ENCODE results near the gene IFT88. TPM values are rescaled to one million over a fixed set of nuclear protein-coding genes. Genes with fewer than 3 reads are reported as not detected.

IFT88 gene
- total RNA-seq, 2 donors from 2014 or later = 7.0 to 9.3 TPM

- Mint-ChIP-seq H3K4me3 (no peak overlapping the region), H3K27ac (no peak overlapping the region), H3K4me1 (peaks cover 7% of the 10 kb centered on the region), H3K36me3 (ENCODE audit: low read depth) (no peaks in the 10 kb centered on the region), H3K27me3 (peaks cover 29% of the 10 kb centered on the region)
- DNase-seq = no peak
- no peak for ATAC-seq
- no peaks in the 10 kb centered on the region for H3K9me3 ChIP-seq (ENCODE audit: control insufficient read depth, low read length, poor library complexity, severe bottlenecking)
Observed at GRCh38 chr13:20709782-20710181, 142.8 kb downstream of the IFT88 start.

GRCh38 chr13:20711301-20712044, 144.5 kb downstream of the IFT88 start:
- H3K27ac Mint-ChIP-seq = no peak overlapping the region

GRCh38 chr13:20713014-20713376, 146.0 kb downstream of the IFT88 start:
- DNase-seq (no peak), ATAC-seq (no peak)
- Mint-ChIP-seq H3K36me3 (ENCODE audit: low read depth) (no peaks in the 10 kb centered on the region), H3K4me3 (peak overlapping the region; percentile 43), H3K4me1 (peaks cover 4% of the 10 kb centered on the region), H3K27me3 (peaks cover 39% of the 10 kb centered on the region), H3K27ac (no peak overlapping the region)
- H3K9me3 ChIP-seq (ENCODE audit: control insufficient read depth, low read length, poor library complexity, severe bottlenecking) = no peaks in the 10 kb centered on the region

More at GRCh38 chr13:20711301-20712044, 144.5 kb downstream of the IFT88 start:
- H3K9me3 ChIP-seq (ENCODE audit: control insufficient read depth, low read length, poor library complexity, severe bottlenecking) = no peaks in the 10 kb centered on the region
- peaks cover 4% of the 10 kb centered on the region for H3K4me1 Mint-ChIP-seq
- H3K27me3 Mint-ChIP-seq = peaks cover 38% of the 10 kb centered on the region
- DNase-seq (no peak), ATAC-seq (no peak)
- H3K36me3 Mint-ChIP-seq (ENCODE audit: low read depth) = no peaks in the 10 kb centered on the region
- H3K4me3 Mint-ChIP-seq = no peak overlapping the region

- Mint-ChIP-seq H3K36me3 (ENCODE audit: low read depth) (no peaks in the 10 kb centered on the region), H3K4me3 (no peak overlapping the region), H3K4me1 (peaks cover 4% of the 10 kb centered on the region), H3K27ac (no peak overlapping the region), H3K27me3 (peaks cover 39% of the 10 kb centered on the region)
- ATAC-seq (no peak), DNase-seq (no peak)
- H3K9me3 ChIP-seq (ENCODE audit: control insufficient read depth, low read length, poor library complexity, severe bottlenecking) = no peaks in the 10 kb centered on the region
Observed at GRCh38 chr13:20713751-20714150, 146.8 kb downstream of the IFT88 start.

- H3K27me3 Mint-ChIP-seq = peaks cover 39% of the 10 kb centered on the region
- peaks cover 4% of the 10 kb centered on the region for H3K4me1 Mint-ChIP-seq
- ATAC-seq = no peak
- H3K36me3 Mint-ChIP-seq (ENCODE audit: low read depth) = no peaks in the 10 kb centered on the region
- DNase-seq = no peak
- no peak overlapping the region for H3K27ac Mint-ChIP-seq
- no peak overlapping the region for H3K4me3 Mint-ChIP-seq
- H3K9me3 ChIP-seq (ENCODE audit: control insufficient read depth, low read length, poor library complexity, severe bottlenecking) = no peaks in the 10 kb centered on the region
Observed at GRCh38 chr13:20714161-20714560, 147.2 kb downstream of the IFT88 start.

- H3K27ac Mint-ChIP-seq = no peak overlapping the region
- DNase-seq = no peak
- no peak overlapping the region for H3K4me3 Mint-ChIP-seq
- no peaks in the 10 kb centered on the region for H3K9me3 ChIP-seq (ENCODE audit: control insufficient read depth, low read length, poor library complexity, severe bottlenecking)
- H3K27me3 Mint-ChIP-seq = peaks cover 39% of the 10 kb centered on the region
- H3K4me1 Mint-ChIP-seq = peaks cover 4% of the 10 kb centered on the region
- H3K36me3 Mint-ChIP-seq (ENCODE audit: low read depth) = no peaks in the 10 kb centered on the region
- no peak for ATAC-seq
Observed at GRCh38 chr13:20714563-20715329, 147.8 kb downstream of the IFT88 start.

- peaks cover 39% of the 10 kb centered on the region for H3K27me3 Mint-ChIP-seq
- no peak for ATAC-seq
- no peaks in the 10 kb centered on the region for H3K9me3 ChIP-seq (ENCODE audit: control insufficient read depth, low read length, poor library complexity, severe bottlenecking)
- H3K36me3 Mint-ChIP-seq (ENCODE audit: low read depth) = no peaks in the 10 kb centered on the region
- H3K4me1 Mint-ChIP-seq = peaks cover 4% of the 10 kb centered on the region
- no peak overlapping the region for H3K4me3 Mint-ChIP-seq
- H3K27ac Mint-ChIP-seq = no peak overlapping the region
- DNase-seq = no peak
Observed at GRCh38 chr13:20715330-20715712, 148.4 kb downstream of the IFT88 start.

- Mint-ChIP-seq H3K36me3 (ENCODE audit: low read depth) (no peaks in the 10 kb centered on the region), H3K27me3 (peaks cover 31% of the 10 kb centered on the region), H3K27ac (no peak overlapping the region), H3K4me3 (no peak overlapping the region), H3K4me1 (peaks cover 6% of the 10 kb centered on the region)
- ATAC-seq (no peak), DNase-seq (no peak)
- no peaks in the 10 kb centered on the region for H3K9me3 ChIP-seq (ENCODE audit: control insufficient read depth, low read length, poor library complexity, severe bottlenecking)
Observed at GRCh38 chr13:20716951-20717350, 150.0 kb downstream of the IFT88 start.

- no peaks in the 10 kb centered on the region for H3K36me3 Mint-ChIP-seq (ENCODE audit: low read depth)
- H3K4me3 Mint-ChIP-seq = no peak overlapping the region
- H3K9me3 ChIP-seq (ENCODE audit: control insufficient read depth, low read length, poor library complexity, severe bottlenecking) = no peaks in the 10 kb centered on the region
- peaks cover 4% of the 10 kb centered on the region for H3K4me1 Mint-ChIP-seq
- peaks cover 32% of the 10 kb centered on the region for H3K27me3 Mint-ChIP-seq
- no peak overlapping the region for H3K27ac Mint-ChIP-seq
- ATAC-seq = no peak
- no peak for DNase-seq
Observed at GRCh38 chr13:20717581-20718542, 150.9 kb downstream of the IFT88 start.

- no peaks in the 10 kb centered on the region for H3K9me3 ChIP-seq (ENCODE audit: control insufficient read depth, low read length, poor library complexity, severe bottlenecking)
- no peak overlapping the region for H3K27ac Mint-ChIP-seq
- DNase-seq (no peak), ATAC-seq (no peak)
- peaks cover 26% of the 10 kb centered on the region for H3K27me3 Mint-ChIP-seq
- H3K4me1 Mint-ChIP-seq = peaks cover 2% of the 10 kb centered on the region
- H3K4me3 Mint-ChIP-seq = no peak overlapping the region
- H3K36me3 Mint-ChIP-seq (ENCODE audit: low read depth) = no peaks in the 10 kb centered on the region
Observed at GRCh38 chr13:20718958-20719566, 152.1 kb downstream of the IFT88 start.

GRCh38 chr13:20719783-20720182, 152.8 kb downstream of the IFT88 start:
- ATAC-seq = no peak
- no peaks in the 10 kb centered on the region for H3K9me3 ChIP-seq (ENCODE audit: control insufficient read depth, low read length, poor library complexity, severe bottlenecking)
- no peaks in the 10 kb centered on the region for H3K36me3 Mint-ChIP-seq (ENCODE audit: low read depth)
- H3K4me3 Mint-ChIP-seq = no peak overlapping the region
- H3K27ac Mint-ChIP-seq = no peak overlapping the region
- H3K4me1 Mint-ChIP-seq = peaks cover 2% of the 10 kb centered on the region
- peaks cover 19% of the 10 kb centered on the region for H3K27me3 Mint-ChIP-seq
- no peak for DNase-seq

GRCh38 chr13:20720499-20720898, 153.5 kb downstream of the IFT88 start:
- peaks cover 16% of the 10 kb centered on the region for H3K27me3 Mint-ChIP-seq
- DNase-seq = no peak
- ATAC-seq = no peak

GRCh38 chr13:20721058-20721453, 154.1 kb downstream of the IFT88 start:
- H3K9me3 ChIP-seq (ENCODE audit: control insufficient read depth, low read length, poor library complexity, severe bottlenecking) = no peaks in the 10 kb centered on the region
- ATAC-seq (no peak), DNase-seq (no peak)
- H3K4me1 Mint-ChIP-seq = peaks cover 2% of the 10 kb centered on the region
- no peak overlapping the region for H3K27ac Mint-ChIP-seq
- no peaks in the 10 kb centered on the region for H3K36me3 Mint-ChIP-seq (ENCODE audit: low read depth)
- H3K4me3 Mint-ChIP-seq = no peak overlapping the region
- peaks cover 13% of the 10 kb centered on the region for H3K27me3 Mint-ChIP-seq

More at GRCh38 chr13:20720499-20720898, 153.5 kb downstream of the IFT88 start:
- H3K4me3 Mint-ChIP-seq = no peak overlapping the region
- H3K27ac Mint-ChIP-seq = no peak overlapping the region
- H3K9me3 ChIP-seq (ENCODE audit: control insufficient read depth, low read length, poor library complexity, severe bottlenecking) = no peaks in the 10 kb centered on the region
- peaks cover 2% of the 10 kb centered on the region for H3K4me1 Mint-ChIP-seq
- no peaks in the 10 kb centered on the region for H3K36me3 Mint-ChIP-seq (ENCODE audit: low read depth)
